GM23338 (cell line): ENCODE measurements around the gene BRICD5.

Source experiments
- CREB1 ChIP-seq: fragments of 250-450 bp; sonication (Bioruptor Pico); IDR thresholded peaks from 2 replicates; pipeline ENCODE4 v1.5.0; 2020; ENCODE audit warnings: low read depth, mild to moderate bottlenecking, moderate library complexity
- EZH2 ChIP-seq: fragments of 200-600 bp; sonication (generic); IDR thresholded peaks from one replicate; pipeline ENCODE4 v1.8.0; 2017; ENCODE audit warnings: antibody characterized with exemption, mild to moderate bottlenecking, low read depth; ENCODE audit not compliant: unreplicated experiment
- EZH2phosphoT487 ChIP-seq: fragments of 200-600 bp; sonication (generic); IDR thresholded peaks from one replicate; pipeline ENCODE4 v1.8.1; 2018; ENCODE audit warnings: antibody characterized with exemption; ENCODE audit not compliant: unreplicated experiment
- JUNB ChIP-seq: IDR thresholded peaks from one replicate; pipeline ENCODE4 v1.6.1; 2016; ENCODE audit warnings: antibody characterized with exemption; ENCODE audit not compliant: unreplicated experiment
- NANOG ChIP-seq: IDR thresholded peaks from 2 replicates; pipeline ENCODE4 v1.6.1; 2016; ENCODE audit warnings: antibody characterized with exemption, borderline replicate concordance
- POLR2AphosphoS5 ChIP-seq: IDR thresholded peaks from 2 replicates; pipeline ENCODE4 v1.6.1; 2016; ENCODE audit warnings: antibody characterized with exemption, low read depth
- STAT1 ChIP-seq: IDR thresholded peaks from one replicate; pipeline ENCODE4 v1.6.1; 2016; ENCODE audit warnings: antibody characterized with exemption; ENCODE audit not compliant: unreplicated experiment
- ZNF114 ChIP-seq: fragments of 250-450 bp; sonication (Bioruptor Pico); IDR thresholded peaks from 2 replicates; pipeline ENCODE4 v1.5.0; 2020; ENCODE audit warnings: mild to moderate bottlenecking, moderate library complexity
- ZNF331 ChIP-seq: fragments of 250-450 bp; sonication (Bioruptor Pico); IDR thresholded peaks from 2 replicates; pipeline ENCODE4 v1.5.0; 2020; ENCODE audit warnings: low read depth, mild to moderate bottlenecking, moderate library complexity
- TF ChIP-seq, protein P1 (sequence below): IDR thresholded peaks from one replicate; pipeline ENCODE4 v1.6.1; 2018; ENCODE audit warnings: antibody characterized with exemption; ENCODE audit not compliant: unreplicated experiment
- TF ChIP-seq, protein P2 (sequence below), 2 experiments: fragments of 200-600 bp in 1 of 2; sonication (generic) in 1 of 2; conservative IDR thresholded peaks; 2 replicates each; pipeline versions ENCODE4 v1.5.1 to v1.6.1; 2016 to 2017; ENCODE audit warnings: antibody characterized with exemption in 2 of 2, low read depth in 2 of 2, mild to moderate bottlenecking in 2 of 2, moderate library complexity in 1 of 2
- TF ChIP-seq, protein P3 (sequence below): fragments of 250-450 bp; sonication (Bioruptor Pico); IDR thresholded peaks from 2 replicates; pipeline ENCODE4 v1.5.0; 2020; ENCODE audit warnings: mild to moderate bottlenecking, moderate library complexity
- TF ChIP-seq, protein P4 (sequence below): IDR thresholded peaks from 2 replicates; pipeline ENCODE4 v1.6.1; 2016; ENCODE audit warnings: antibody characterized with exemption

DNA sequence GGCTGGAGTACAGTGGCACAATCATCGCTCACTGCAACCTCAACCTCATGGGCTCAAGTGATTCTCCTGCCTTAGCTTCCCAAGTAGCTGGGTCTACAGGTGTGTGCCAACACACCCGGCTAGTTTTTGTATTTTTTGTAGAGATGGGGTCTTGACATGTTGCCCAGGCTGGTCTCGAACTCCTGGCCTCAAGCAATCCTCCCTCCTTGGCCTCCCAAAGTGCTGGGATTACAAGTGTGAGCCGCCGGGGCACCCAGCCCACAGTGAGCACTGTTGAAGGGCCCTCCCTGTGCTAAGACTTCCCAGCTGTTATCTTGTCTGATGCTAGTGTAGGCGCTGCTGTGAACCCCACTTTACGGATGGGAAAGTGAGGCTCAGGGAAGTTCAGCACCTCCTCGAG is 22.3 kb downstream of the BRICD5 start:
- TF ChIP-seq, protein P1, sequence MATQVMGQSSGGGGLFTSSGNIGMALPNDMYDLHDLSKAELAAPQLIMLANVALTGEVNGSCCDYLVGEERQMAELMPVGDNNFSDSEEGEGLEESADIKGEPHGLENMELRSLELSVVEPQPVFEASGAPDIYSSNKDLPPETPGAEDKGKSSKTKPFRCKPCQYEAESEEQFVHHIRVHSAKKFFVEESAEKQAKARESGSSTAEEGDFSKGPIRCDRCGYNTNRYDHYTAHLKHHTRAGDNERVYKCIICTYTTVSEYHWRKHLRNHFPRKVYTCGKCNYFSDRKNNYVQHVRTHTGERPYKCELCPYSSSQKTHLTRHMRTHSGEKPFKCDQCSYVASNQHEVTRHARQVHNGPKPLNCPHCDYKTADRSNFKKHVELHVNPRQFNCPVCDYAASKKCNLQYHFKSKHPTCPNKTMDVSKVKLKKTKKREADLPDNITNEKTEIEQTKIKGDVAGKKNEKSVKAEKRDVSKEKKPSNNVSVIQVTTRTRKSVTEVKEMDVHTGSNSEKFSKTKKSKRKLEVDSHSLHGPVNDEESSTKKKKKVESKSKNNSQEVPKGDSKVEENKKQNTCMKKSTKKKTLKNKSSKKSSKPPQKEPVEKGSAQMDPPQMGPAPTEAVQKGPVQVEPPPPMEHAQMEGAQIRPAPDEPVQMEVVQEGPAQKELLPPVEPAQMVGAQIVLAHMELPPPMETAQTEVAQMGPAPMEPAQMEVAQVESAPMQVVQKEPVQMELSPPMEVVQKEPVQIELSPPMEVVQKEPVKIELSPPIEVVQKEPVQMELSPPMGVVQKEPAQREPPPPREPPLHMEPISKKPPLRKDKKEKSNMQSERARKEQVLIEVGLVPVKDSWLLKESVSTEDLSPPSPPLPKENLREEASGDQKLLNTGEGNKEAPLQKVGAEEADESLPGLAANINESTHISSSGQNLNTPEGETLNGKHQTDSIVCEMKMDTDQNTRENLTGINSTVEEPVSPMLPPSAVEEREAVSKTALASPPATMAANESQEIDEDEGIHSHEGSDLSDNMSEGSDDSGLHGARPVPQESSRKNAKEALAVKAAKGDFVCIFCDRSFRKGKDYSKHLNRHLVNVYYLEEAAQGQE: no peak
- no peak for TF ChIP-seq EZH2
- TF ChIP-seq, protein P2, sequence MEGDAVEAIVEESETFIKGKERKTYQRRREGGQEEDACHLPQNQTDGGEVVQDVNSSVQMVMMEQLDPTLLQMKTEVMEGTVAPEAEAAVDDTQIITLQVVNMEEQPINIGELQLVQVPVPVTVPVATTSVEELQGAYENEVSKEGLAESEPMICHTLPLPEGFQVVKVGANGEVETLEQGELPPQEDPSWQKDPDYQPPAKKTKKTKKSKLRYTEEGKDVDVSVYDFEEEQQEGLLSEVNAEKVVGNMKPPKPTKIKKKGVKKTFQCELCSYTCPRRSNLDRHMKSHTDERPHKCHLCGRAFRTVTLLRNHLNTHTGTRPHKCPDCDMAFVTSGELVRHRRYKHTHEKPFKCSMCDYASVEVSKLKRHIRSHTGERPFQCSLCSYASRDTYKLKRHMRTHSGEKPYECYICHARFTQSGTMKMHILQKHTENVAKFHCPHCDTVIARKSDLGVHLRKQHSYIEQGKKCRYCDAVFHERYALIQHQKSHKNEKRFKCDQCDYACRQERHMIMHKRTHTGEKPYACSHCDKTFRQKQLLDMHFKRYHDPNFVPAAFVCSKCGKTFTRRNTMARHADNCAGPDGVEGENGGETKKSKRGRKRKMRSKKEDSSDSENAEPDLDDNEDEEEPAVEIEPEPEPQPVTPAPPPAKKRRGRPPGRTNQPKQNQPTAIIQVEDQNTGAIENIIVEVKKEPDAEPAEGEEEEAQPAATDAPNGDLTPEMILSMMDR (conservative IDR thresholded peaks at IDR 0.05; ENCODE audit: low read depth in 2 of 2): no peak
- TF ChIP-seq JUNB: no peak
- TF ChIP-seq EZH2phosphoT487: no peak
- TF ChIP-seq POLR2AphosphoS5: no peak
- TF ChIP-seq NANOG: no peak
- TF ChIP-seq CREB1 (CRISPR knock-in tag): no peak
- no peak for TF ChIP-seq STAT1
- TF ChIP-seq ZNF331 (CRISPR knock-in tag): no peak
- TF ChIP-seq, protein P3, sequence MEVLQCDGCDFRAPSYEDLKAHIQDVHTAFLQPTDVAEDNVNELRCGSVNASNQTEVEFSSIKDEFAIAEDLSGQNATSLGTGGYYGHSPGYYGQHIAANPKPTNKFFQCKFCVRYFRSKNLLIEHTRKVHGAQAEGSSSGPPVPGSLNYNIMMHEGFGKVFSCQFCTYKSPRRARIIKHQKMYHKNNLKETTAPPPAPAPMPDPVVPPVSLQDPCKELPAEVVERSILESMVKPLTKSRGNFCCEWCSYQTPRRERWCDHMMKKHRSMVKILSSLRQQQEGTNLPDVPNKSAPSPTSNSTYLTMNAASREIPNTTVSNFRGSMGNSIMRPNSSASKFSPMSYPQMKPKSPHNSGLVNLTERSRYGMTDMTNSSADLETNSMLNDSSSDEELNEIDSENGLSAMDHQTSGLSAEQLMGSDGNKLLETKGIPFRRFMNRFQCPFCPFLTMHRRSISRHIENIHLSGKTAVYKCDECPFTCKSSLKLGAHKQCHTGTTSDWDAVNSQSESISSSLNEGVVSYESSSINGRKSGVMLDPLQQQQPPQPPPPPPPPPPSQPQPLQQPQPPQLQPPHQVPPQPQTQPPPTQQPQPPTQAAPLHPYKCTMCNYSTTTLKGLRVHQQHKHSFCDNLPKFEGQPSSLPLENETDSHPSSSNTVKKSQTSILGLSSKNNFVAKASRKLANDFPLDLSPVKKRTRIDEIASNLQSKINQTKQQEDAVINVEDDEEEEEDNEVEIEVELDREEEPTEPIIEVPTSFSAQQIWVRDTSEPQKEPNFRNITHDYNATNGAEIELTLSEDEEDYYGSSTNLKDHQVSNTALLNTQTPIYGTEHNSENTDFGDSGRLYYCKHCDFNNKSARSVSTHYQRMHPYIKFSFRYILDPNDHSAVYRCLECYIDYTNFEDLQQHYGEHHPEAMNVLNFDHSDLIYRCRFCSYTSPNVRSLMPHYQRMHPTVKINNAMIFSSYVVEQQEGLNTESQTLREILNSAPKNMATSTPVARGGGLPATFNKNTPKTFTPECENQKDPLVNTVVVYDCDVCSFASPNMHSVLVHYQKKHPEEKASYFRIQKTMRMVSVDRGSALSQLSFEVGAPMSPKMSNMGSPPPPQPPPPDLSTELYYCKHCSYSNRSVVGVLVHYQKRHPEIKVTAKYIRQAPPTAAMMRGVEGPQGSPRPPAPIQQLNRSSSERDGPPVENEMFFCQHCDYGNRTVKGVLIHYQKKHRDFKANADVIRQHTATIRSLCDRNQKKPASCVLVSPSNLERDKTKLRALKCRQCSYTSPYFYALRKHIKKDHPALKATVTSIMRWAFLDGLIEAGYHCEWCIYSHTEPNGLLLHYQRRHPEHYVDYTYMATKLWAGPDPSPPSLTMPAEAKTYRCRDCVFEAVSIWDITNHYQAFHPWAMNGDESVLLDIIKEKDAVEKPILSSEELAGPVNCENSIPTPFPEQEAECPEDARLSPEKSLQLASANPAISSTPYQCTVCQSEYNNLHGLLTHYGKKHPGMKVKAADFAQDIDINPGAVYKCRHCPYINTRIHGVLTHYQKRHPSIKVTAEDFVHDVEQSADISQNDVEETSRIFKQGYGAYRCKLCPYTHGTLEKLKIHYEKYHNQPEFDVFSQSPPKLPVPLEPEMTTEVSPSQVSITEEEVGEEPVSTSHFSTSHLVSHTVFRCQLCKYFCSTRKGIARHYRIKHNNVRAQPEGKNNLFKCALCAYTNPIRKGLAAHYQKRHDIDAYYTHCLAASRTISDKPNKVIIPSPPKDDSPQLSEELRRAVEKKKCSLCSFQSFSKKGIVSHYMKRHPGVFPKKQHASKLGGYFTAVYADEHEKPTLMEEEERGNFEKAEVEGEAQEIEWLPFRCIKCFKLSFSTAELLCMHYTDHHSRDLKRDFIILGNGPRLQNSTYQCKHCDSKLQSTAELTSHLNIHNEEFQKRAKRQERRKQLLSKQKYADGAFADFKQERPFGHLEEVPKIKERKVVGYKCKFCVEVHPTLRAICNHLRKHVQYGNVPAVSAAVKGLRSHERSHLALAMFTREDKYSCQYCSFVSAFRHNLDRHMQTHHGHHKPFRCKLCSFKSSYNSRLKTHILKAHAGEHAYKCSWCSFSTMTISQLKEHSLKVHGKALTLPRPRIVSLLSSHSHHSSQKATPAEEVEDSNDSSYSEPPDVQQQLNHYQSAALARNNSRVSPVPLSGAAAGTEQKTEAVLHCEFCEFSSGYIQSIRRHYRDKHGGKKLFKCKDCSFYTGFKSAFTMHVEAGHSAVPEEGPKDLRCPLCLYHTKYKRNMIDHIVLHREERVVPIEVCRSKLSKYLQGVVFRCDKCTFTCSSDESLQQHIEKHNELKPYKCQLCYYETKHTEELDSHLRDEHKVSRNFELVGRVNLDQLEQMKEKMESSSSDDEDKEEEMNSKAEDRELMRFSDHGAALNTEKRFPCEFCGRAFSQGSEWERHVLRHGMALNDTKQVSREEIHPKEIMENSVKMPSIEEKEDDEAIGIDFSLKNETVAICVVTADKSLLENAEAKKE (CRISPR knock-in tag): no peak
- no peak for TF ChIP-seq ZNF114 (CRISPR knock-in tag)
- TF ChIP-seq, protein P4, sequence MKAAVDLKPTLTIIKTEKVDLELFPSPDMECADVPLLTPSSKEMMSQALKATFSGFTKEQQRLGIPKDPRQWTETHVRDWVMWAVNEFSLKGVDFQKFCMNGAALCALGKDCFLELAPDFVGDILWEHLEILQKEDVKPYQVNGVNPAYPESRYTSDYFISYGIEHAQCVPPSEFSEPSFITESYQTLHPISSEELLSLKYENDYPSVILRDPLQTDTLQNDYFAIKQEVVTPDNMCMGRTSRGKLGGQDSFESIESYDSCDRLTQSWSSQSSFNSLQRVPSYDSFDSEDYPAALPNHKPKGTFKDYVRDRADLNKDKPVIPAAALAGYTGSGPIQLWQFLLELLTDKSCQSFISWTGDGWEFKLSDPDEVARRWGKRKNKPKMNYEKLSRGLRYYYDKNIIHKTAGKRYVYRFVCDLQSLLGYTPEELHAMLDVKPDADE: no peak
